BE2C (cell line): ENCODE data around the gene POLR1B.

Source experiments
- DNase-seq: peaks from one replicate; pipeline ENCODE4 v3.0.0-alpha.2; 2020
- H3K27me3 ChIP-seq: fragments of 250-450 bp; sonication (Bioruptor Pico); 2 replicates; pipeline ENCODE4 v1.5.1; 2020; ENCODE audit warnings: mild to moderate bottlenecking
- H3K36me3 ChIP-seq: fragments of 250-450 bp; sonication (Bioruptor Pico); 2 replicates; pipeline ENCODE4 v1.5.1; 2020; ENCODE audit warnings: mild to moderate bottlenecking
- H3K4me1 ChIP-seq: fragments of 250-450 bp; sonication (Bioruptor Pico); 2 replicates; pipeline ENCODE4 v1.5.1; 2020
- H3K4me3 ChIP-seq: 2 replicates; pipeline ENCODE4 v1.5.1; 2011; ENCODE audit warnings: low read depth, low read length
- H3K9me3 ChIP-seq: fragments of 250-450 bp; sonication (Bioruptor Pico); 2 replicates; pipeline ENCODE4 v1.5.1; 2020
- CTCF ChIP-seq: IDR thresholded peaks from 2 replicates; pipeline ENCODE4 v1.5.1; 2012; ENCODE audit warnings: mild to moderate bottlenecking, low read depth, low read length

POLR1B gene

DNA sequence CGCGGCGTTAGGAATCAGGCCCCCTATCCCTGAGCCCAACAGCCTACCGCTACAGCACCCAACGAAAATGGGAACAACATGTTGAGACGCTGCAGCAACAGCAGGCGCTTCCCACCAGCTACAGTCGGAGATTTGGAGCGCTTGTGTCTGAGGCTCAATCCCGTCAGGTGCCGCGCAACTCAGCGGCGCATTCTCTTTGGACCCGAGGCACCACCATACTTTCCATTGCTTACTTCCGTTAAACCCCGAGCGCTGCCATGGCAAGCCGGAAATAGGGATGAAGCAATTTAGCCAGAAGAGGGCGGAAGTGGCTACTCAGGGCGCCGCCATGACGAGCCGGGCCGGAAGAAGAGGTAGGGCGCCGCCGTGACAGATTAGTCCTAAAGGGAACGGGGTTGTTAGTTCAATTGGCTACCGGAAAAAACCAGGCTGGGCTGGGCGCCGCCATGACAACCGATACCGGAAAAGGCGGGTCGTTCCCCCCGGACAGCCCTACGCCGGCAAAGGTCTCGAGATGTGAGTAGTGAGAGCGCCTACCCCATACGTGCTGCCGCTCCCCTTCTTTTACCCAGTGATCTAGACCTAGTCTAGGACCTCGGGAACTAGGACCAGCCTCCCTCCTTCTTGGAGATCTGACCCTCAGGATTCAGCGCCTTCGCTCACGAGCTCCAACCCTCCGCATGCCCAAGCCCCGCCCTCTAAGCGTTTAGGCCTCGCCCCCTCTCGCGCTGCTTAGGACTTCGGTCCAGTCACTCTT lies 42.0 kb downstream of the POLR1B start, which contains the start of gene CHCHD5:
TSS of gene CHCHD5 (plus strand) at position 476 of the 757 bp plus-strand sequence. CDS start at position 515, 39 bp downstream.
- Histone ChIP-seq H3K36me3 (no peaks in the 10 kb centered on the region), H3K4me3 (peak within 1 kb of the TSS; percentile 83), H3K27me3 (no peaks in the 10 kb centered on the region), H3K4me1 (no peaks in the 10 kb centered on the region), H3K9me3 (no peaks in the 10 kb centered on the region)
- no peak for TF ChIP-seq CTCF
- DNase-seq = peak; percentile 86

GRCh38 chr2:112584891-112585250 lies 42.6 kb downstream of the POLR1B start:
- no peak for DNase-seq
- Histone ChIP-seq H3K36me3 (no peaks in the 10 kb centered on the region), H3K9me3 (no peaks in the 10 kb centered on the region), H3K27me3 (no peaks in the 10 kb centered on the region), H3K4me1 (no peaks in the 10 kb centered on the region), H3K4me3 (peak overlapping the region; percentile 83)
- TF ChIP-seq CTCF = no peak

DNA sequence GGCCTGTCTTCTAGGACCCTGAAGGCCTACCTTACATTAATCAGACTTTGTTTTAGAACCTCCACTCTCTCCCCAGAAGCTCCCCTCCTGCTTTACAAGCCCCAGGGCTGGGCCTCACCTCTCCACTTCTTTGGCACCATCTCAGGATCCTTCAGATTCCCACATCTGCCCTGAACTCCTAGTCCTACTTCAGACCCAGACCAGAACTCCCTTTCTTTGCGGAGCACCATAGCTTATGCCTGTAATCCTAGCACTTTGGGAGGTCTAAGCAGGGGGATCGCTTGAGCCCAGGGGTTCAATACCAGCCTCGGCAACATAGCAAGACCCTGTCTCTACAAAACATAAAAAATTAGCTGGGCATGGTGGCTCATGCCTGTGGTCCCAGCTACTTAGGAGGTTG lies 43.1 kb downstream of the POLR1B start:
- no peak for TF ChIP-seq CTCF
- H3K4me3 ChIP-seq = peak overlapping the region; percentile 83
- DNase-seq = no peak
- no peaks in the 10 kb centered on the region for H3K36me3 ChIP-seq
- H3K4me1 ChIP-seq = no peaks in the 10 kb centered on the region
- no peaks in the 10 kb centered on the region for H3K27me3 ChIP-seq
- no peaks in the 10 kb centered on the region for H3K9me3 ChIP-seq

- no peak overlapping the region for H3K4me3 ChIP-seq
- H3K27me3 ChIP-seq = no peaks in the 10 kb centered on the region
- H3K36me3 ChIP-seq = no peaks in the 10 kb centered on the region
- DNase-seq = no peak
- no peaks in the 10 kb centered on the region for H3K4me1 ChIP-seq
- no peak for TF ChIP-seq CTCF
- H3K9me3 ChIP-seq = no peaks in the 10 kb centered on the region
Observed at GRCh38 chr2:112585873-112586464, 43.7 kb downstream of the POLR1B start.

GRCh38 chr2:112588611-112589045 lies 46.4 kb downstream of the POLR1B start:
- Histone ChIP-seq H3K27me3 (no peaks in the 10 kb centered on the region), H3K9me3 (no peaks in the 10 kb centered on the region), H3K36me3 (no peaks in the 10 kb centered on the region), H3K4me1 (no peaks in the 10 kb centered on the region), H3K4me3 (no peak overlapping the region)
- no peak for DNase-seq
- no peak for TF ChIP-seq CTCF

GRCh38 chr2:112591413-112591812 lies 49.1 kb downstream of the POLR1B start:
- no peak for TF ChIP-seq CTCF
- Histone ChIP-seq H3K4me1 (no peaks in the 10 kb centered on the region), H3K4me3 (no peak overlapping the region), H3K9me3 (no peaks in the 10 kb centered on the region), H3K27me3 (no peaks in the 10 kb centered on the region), H3K36me3 (no peaks in the 10 kb centered on the region)
- DNase-seq = no peak
